Right atrium auricular region (tissue), 2 donors: ENCODE measurements around the gene PDE4B. TPM values are rescaled to one million over a fixed set of nuclear protein-coding genes. Genes with fewer than 3 reads are reported as not detected.

Source experiments
- DNase-seq: peaks from one replicate; pipeline ENCODE4 v3.0.0-alpha.2; 2019; ENCODE audit warnings: low spot score
- H3K27ac ChIP-seq, 2 donors: fragments of 200-600 bp; sonication (generic); 1 replicate in 1 of 2; 2 replicates in 1 of 2; pipeline ENCODE4 v1.5.1; 2016 to 2019
- H3K27me3 ChIP-seq, 2 donors: fragments of 200-600 bp; sonication (generic); one replicate each; pipeline versions ENCODE4 v1.5.1 to v1.6.0; 2017 to 2019
- H3K36me3 ChIP-seq: fragments of 200-600 bp; sonication (generic); one replicate; pipeline ENCODE4 v1.5.1; 2016
- H3K4me1 ChIP-seq, 2 donors: fragments of 200-600 bp; sonication (generic); one replicate each; pipeline versions ENCODE4 v1.5.1 to v1.6.0; 2017 to 2019
- H3K4me3 ChIP-seq, 2 donors: fragments of 200-600 bp; sonication (generic); 1 replicate in 1 of 2; 2 replicates in 1 of 2; pipeline ENCODE4 v1.5.1; 2017 to 2019; ENCODE audit warnings: mild to moderate bottlenecking in 1 of 2, moderate library complexity in 1 of 2
- H3K9me3 ChIP-seq, 2 donors: fragments of 200-600 bp; sonication (generic); one replicate each; pipeline ENCODE4 v1.5.1; 2019
- total RNA-seq, 2 donors: library from RNA; depleted of rRNA; stranded (reverse); fragments of >200 nt; gene quantifications; one replicate each; pipeline ENCODE4 v1.1.0, GENCODE V29; 2016
- TF ChIP-seq, protein P1 (sequence below), 2 donors: fragments of 200-600 bp; sonication (generic); IDR thresholded peaks; one replicate each; pipeline ENCODE4 v1.5.1; 2019; ENCODE audit warnings: antibody characterized with exemption in 2 of 2

PDE4B gene
- total RNA-seq, 2 donors from 2014 or later = 16.0 to 27.7 TPM

DNA sequence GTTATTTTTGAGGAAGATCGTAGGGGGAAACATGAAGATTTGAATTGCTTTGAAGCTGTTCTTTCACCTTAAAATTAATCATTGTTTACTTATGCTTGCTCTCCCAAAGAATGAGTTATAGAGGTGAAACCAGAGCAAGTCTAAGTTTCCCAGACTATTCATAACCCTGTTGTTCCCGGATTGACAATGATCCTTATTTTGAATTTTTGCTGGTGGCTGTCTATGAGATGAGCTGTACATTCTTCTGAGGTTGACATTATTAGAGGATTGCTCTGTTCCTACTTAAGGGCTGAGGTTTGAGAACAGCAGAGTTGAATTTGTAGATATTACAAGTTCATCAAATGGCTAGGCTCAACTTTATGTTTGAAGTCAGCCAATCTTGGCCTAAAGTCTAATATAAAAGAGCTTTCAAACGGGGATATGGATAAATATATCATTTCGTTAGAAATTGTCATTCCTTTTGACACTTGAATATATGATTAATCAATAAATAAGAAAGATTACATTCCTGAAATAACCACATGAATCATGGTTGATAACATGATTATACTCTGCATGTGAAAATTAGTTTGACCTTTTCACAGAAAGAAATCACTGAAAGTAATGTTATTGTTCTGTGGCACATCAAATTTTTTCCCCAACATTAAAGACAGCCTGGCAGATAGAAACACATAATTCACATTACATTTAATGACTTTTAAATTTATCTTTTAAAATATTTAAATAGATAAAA, 19.1 kb upstream of the PDE4B start:
- H3K27ac ChIP-seq = no peak overlapping the region
- peaks cover 0 to 14% of the 10 kb centered on the region in 2 donors for H3K9me3 ChIP-seq
- no peak overlapping the region for H3K4me3 ChIP-seq
- no peaks in the 10 kb centered on the region for H3K27me3 ChIP-seq
- DNase-seq = no peak
- no peaks in the 10 kb centered on the region for H3K36me3 ChIP-seq
- TF ChIP-seq, protein P1, sequence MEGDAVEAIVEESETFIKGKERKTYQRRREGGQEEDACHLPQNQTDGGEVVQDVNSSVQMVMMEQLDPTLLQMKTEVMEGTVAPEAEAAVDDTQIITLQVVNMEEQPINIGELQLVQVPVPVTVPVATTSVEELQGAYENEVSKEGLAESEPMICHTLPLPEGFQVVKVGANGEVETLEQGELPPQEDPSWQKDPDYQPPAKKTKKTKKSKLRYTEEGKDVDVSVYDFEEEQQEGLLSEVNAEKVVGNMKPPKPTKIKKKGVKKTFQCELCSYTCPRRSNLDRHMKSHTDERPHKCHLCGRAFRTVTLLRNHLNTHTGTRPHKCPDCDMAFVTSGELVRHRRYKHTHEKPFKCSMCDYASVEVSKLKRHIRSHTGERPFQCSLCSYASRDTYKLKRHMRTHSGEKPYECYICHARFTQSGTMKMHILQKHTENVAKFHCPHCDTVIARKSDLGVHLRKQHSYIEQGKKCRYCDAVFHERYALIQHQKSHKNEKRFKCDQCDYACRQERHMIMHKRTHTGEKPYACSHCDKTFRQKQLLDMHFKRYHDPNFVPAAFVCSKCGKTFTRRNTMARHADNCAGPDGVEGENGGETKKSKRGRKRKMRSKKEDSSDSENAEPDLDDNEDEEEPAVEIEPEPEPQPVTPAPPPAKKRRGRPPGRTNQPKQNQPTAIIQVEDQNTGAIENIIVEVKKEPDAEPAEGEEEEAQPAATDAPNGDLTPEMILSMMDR (IDR thresholded peaks at IDR 0.05) = no peak
- no peaks in the 10 kb centered on the region for H3K4me1 ChIP-seq

DNA sequence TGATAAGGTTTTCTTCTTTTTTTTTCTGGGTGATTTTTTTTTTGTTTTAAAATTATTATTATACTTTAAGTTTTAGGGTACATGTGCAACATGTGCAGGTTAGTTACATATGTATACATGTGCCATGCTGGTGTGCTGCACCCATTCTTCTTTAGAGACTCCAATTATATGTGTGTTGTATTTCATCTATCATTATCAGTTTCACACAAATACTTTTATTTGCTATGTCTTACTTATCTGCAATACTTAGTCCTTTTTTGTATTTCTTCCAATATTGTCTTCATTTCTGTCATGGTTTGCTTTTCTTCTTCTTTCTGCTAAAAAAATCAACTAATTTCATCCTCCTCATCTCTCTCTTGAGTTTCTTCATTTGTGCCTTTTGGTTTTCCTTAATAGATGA, 3.9 kb upstream of the PDE4B start:
- Histone ChIP-seq H3K9me3 (peaks cover 3 to 15% of the 10 kb centered on the region in 2 donors), H3K4me1 (peaks cover 0 to 7% of the 10 kb centered on the region in 2 donors), H3K27me3 (peaks cover 0 to 13% of the 10 kb centered on the region in 2 donors), H3K4me3 (no peak overlapping the region), H3K36me3 (no peaks in the 10 kb centered on the region), H3K27ac (no peak overlapping the region)
- DNase-seq = no peak
- TF ChIP-seq, protein P1 (IDR thresholded peaks at IDR 0.05) = no peak

DNA sequence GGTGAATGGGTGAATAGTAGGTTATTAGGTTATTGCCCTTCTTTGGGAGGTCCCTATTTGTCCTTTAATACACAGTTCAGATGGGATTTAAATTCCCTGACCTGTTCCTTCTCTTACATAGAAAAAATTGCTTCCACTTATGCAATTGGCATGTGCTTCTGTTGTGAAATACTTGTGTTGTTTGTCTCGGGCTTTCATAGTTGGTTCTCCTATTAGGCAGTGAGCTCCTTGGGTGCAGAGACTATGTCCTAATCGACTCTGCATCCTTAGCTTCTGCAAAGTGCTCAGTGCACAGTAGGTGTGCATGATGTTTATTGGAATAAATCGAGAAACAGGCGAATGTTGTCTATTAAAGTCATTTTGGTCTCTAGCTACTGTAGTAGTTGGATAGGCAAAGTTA, 1.3 kb upstream of the PDE4B start:
- peaks cover 0 to 13% of the 10 kb centered on the region in 2 donors for H3K27me3 ChIP-seq

DNA sequence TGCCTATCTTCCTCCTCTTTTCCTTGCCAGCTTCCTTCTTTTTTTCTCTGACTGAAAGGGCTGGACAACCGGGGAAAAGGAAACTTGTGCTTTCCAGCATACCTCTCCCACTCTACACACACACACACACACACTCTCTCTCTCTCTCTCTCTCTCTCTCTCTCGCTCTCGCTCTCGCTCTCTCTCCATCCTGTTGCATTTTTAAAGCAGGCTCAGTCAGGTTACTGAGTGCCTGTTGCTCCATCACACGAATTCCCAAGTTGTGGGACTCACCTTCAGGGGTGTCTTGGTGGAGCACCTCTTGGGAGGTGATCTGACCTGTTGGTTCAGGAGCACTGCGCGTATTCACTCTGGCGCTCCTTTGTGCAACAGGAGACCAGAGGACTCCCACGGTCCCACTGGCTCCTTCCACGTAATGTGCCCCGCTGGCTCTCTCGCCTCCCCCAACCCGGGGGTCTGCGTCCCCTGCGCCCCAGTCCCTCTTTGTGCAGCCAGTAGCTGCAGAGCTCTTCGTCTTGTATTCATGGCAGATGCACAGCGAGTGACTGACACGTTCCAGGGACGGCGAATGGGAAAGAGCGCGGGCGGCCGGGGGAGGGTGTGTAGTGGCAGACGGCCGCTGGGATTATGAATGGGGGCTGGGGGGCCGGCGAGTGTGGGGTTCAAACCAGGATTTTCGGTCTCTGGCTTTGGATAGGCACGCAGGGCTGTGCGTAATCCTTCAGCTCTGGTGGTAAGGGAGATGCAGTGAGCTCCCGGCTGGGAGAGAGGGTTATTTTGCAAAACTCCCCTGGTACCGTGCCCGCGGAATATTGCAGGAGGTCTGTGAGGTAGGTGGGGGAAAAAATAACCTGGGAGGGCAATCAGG, 660 bp upstream of the PDE4B start:
- TF ChIP-seq, protein P1 (IDR thresholded peaks at IDR 0.05) = no peak
- no peak for DNase-seq
- Histone ChIP-seq H3K27ac (no peak overlapping the region), H3K4me1 (peaks cover 0 to 7% of the 10 kb centered on the region in 2 donors), H3K4me3 (peak overlapping the region; percentile 6 to 40), H3K27me3 (peaks cover 0 to 13% of the 10 kb centered on the region in 2 donors), H3K36me3 (no peaks in the 10 kb centered on the region), H3K9me3 (peaks cover 3 to 15% of the 10 kb centered on the region in 2 donors)

More for the DNA sequence above, 1.3 kb upstream of the PDE4B start:
- Histone ChIP-seq H3K4me3 (no peak overlapping the region), H3K9me3 (peaks cover 3 to 15% of the 10 kb centered on the region in 2 donors), H3K4me1 (peaks cover 0 to 7% of the 10 kb centered on the region in 2 donors), H3K36me3 (no peaks in the 10 kb centered on the region), H3K27ac (no peak overlapping the region)
- no peak for DNase-seq
- TF ChIP-seq, protein P1 (IDR thresholded peaks at IDR 0.05) = no peak

DNA sequence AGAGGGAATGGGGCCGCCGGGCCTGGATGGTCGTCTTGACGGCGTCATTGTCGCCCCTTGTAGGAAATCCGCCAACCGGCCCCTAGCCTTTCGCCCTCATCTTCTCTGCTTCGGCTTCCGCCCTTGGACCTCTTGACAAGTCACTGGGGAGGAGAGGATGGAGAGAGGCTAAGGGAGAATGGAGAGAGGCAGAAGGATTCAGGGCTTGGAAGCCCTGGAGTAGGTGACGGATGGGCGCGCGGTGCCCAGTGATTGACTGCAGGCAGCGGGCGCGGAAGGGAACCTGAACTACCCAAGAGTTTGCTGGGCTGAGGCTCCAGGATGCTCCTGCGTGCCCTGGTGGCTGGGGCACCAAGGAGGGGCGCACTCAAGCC, 651 bp downstream of the PDE4B start:
- TF ChIP-seq, protein P1 (IDR thresholded peaks at IDR 0.05) = no peak
- H3K27me3 ChIP-seq = peaks cover 0 to 13% of the 10 kb centered on the region in 2 donors
- DNase-seq = no peak

More for the DNA sequence above, 651 bp downstream of the PDE4B start:
- no peaks in the 10 kb centered on the region for H3K36me3 ChIP-seq
- H3K9me3 ChIP-seq = peaks cover 0 to 15% of the 10 kb centered on the region in 2 donors
- H3K4me1 ChIP-seq = peaks cover 0 to 7% of the 10 kb centered on the region in 2 donors
- no peak overlapping the region for H3K27ac ChIP-seq
- H3K4me3 ChIP-seq = peak overlapping the region; percentile 7 to 40
